ENCODE results near the gene PDE10A.

- TF ChIP-seq REST (IDR thresholded peaks at IDR 0.05; ENCODE audit: insufficient replicate concordance, low read depth) (no peak), CTCF (IDR thresholded peaks at IDR 0.05; ENCODE audit: insufficient read depth, low read length) (no peak), POLR2AphosphoS5 (IDR thresholded peaks at IDR 0.05; ENCODE audit: low read depth) (no peak), GABPA (IDR thresholded peaks at IDR 0.05; ENCODE audit: low read depth) (no peak), SPI1 (IDR thresholded peaks at IDR 0.05; ENCODE audit: borderline replicate concordance, low read depth) (no peak)
These were observed 216.7 kb downstream of the PDE10A start for GRCh38 chr6:165446331-165446730.

All from HL-60 (cell line).